HL-60 (cell line): ENCODE results near the gene NFAM1.

Experiments
- DNase-seq, 2 experiments: peaks; one replicate each; pipeline ENCODE4 v3.0.0-alpha.2; 2010 to 2020; ENCODE audit warnings: low read depth in 1 of 2, low spot score in 1 of 2
- H3K27ac ChIP-seq: fragments of 250-450 bp; sonication (Bioruptor Pico); replicated peaks from 2 replicates; pipeline ENCODE4 v1.5.1; 2020; ENCODE audit warnings: mild to moderate bottlenecking, moderate library complexity
- H3K27me3 ChIP-seq: fragments of 250-450 bp; sonication (Bioruptor Pico); 2 replicates; pipeline ENCODE4 v1.5.1; 2021; ENCODE audit warnings: mild to moderate bottlenecking, moderate library complexity; ENCODE audit not compliant: insufficient read depth, poor library complexity, severe bottlenecking
- H3K4me3 ChIP-seq: replicated peaks from 2 replicates; pipeline ENCODE4 v1.5.1; 2011; ENCODE audit warnings: mild to moderate bottlenecking, control low read depth, low read length; ENCODE audit not compliant: insufficient read depth
- CTCF ChIP-seq: IDR thresholded peaks from one replicate; pipeline ENCODE4 v1.5.1; 2011; ENCODE audit warnings: low read length, control low read depth, inconsistent platforms; ENCODE audit not compliant: insufficient read depth
- GABPA ChIP-seq: IDR thresholded peaks from 2 replicates; pipeline ENCODE4 v1.6.1; 2012; ENCODE audit warnings: low read depth
- POLR2AphosphoS5 ChIP-seq: IDR thresholded peaks from 2 replicates; pipeline ENCODE4 v1.6.1; 2012; ENCODE audit warnings: low read depth
- SPI1 ChIP-seq: IDR thresholded peaks from 2 replicates; pipeline ENCODE4 v1.6.1; 2012; ENCODE audit warnings: low read depth, mild to moderate bottlenecking, borderline replicate concordance
- TF ChIP-seq, protein P1 (sequence below): IDR thresholded peaks from 2 replicates; pipeline ENCODE4 v1.6.1; 2012; ENCODE audit warnings: low read depth; ENCODE audit not compliant: insufficient replicate concordance

Gene NFAM1

GRCh38 chr22:42399315-42400271 lies 32.6 kb downstream of the NFAM1 start:
- no peak for TF ChIP-seq SPI1
- no peak for TF ChIP-seq GABPA
- TF ChIP-seq CTCF = no peak
- TF ChIP-seq, protein P1, sequence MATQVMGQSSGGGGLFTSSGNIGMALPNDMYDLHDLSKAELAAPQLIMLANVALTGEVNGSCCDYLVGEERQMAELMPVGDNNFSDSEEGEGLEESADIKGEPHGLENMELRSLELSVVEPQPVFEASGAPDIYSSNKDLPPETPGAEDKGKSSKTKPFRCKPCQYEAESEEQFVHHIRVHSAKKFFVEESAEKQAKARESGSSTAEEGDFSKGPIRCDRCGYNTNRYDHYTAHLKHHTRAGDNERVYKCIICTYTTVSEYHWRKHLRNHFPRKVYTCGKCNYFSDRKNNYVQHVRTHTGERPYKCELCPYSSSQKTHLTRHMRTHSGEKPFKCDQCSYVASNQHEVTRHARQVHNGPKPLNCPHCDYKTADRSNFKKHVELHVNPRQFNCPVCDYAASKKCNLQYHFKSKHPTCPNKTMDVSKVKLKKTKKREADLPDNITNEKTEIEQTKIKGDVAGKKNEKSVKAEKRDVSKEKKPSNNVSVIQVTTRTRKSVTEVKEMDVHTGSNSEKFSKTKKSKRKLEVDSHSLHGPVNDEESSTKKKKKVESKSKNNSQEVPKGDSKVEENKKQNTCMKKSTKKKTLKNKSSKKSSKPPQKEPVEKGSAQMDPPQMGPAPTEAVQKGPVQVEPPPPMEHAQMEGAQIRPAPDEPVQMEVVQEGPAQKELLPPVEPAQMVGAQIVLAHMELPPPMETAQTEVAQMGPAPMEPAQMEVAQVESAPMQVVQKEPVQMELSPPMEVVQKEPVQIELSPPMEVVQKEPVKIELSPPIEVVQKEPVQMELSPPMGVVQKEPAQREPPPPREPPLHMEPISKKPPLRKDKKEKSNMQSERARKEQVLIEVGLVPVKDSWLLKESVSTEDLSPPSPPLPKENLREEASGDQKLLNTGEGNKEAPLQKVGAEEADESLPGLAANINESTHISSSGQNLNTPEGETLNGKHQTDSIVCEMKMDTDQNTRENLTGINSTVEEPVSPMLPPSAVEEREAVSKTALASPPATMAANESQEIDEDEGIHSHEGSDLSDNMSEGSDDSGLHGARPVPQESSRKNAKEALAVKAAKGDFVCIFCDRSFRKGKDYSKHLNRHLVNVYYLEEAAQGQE = no peak
- TF ChIP-seq POLR2AphosphoS5 = no peak

GRCh38 chr22:42397332-42398249 lies 34.6 kb downstream of the NFAM1 start:
- peak in 1 of 2 experiments; percentile 83 for DNase-seq
- H3K27ac ChIP-seq = peak overlapping the region; percentile 0; the same call in 1 of the 2 replicates
- H3K4me3 ChIP-seq = no peak overlapping the region
- TF ChIP-seq CTCF (no peak), POLR2AphosphoS5 (peak; percentile 99), SPI1 (peak; percentile 100), GABPA (peak; percentile 72)
- no peaks in the 10 kb centered on the region for H3K27me3 ChIP-seq

More at GRCh38 chr22:42399315-42400271, 32.6 kb downstream of the NFAM1 start:
- peak in 1 of 2 experiments; percentile 37 for DNase-seq
- H3K27ac ChIP-seq = no peak overlapping the region
- H3K4me3 ChIP-seq = no peak overlapping the region
- H3K27me3 ChIP-seq = no peaks in the 10 kb centered on the region

DNA sequence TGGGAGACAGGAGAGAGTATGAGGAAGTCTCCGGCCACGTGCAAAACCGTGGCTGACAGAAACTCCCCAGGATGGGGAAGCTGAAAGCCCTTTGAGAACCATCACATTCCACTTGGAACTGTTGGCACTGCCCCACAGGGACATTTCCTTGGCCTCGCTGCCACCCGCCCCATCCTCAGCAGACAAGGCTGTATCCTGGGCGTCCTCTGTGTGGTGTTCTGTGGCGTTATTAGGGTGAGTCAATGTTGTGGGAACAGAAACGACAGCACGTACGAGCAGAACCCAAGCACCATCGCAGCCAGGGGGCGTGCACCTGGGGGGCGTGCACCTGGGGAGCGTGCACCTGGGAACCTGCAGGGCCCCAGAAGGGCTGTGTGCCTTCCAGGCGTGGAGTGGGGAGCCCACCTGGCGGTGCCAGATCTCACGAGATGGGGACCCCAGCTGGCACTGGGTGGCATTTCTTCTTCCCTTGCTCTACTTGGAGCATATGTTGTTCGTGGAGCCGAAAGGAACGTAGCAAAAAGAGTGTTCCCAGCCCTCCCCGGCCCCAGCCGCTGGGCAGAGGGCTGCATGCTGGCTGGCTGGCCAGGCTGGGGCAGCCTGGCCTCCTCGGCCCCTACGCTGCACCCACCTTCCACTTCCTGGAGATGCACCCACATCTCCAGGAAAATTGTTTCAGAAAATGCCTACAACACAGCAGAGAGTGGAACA lies 35.4 kb downstream of the NFAM1 start:
- no peak overlapping the region for H3K4me3 ChIP-seq
- TF ChIP-seq GABPA = no peak
- TF ChIP-seq SPI1 = peak; percentile 48; the same call in 1 of the 2 replicates
- TF ChIP-seq POLR2AphosphoS5 = no peak
- peak in 1 of 2 experiments; percentile 14 for DNase-seq
- no peak overlapping the region for H3K27ac ChIP-seq
- no peaks in the 10 kb centered on the region for H3K27me3 ChIP-seq

DNA sequence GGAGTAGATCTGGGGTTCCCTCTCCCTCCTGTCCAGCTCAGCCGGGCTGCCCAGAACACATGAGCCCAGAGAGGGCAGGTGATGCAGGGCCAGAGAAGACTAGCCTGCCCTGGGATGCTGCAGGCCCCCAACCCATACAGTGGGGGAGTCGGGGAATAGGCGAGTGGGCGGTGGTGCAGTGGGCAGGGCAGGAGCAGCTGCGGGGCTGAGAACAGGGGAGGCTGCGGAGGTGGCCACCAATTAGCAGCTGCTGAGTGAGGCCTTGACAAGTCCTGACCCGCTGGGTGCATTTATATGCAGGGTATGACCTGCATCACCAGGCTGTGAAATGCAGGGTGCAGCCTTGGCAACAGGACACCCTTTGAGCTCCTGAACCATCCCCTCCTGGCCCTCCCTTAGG lies 43.1 kb downstream of the NFAM1 start:
- no peak overlapping the region for H3K27ac ChIP-seq
- no peak for TF ChIP-seq CTCF
- TF ChIP-seq POLR2AphosphoS5 = no peak
- TF ChIP-seq SPI1 = no peak
- TF ChIP-seq, protein P1 = no peak
- no peak for TF ChIP-seq GABPA
- H3K27me3 ChIP-seq = no peaks in the 10 kb centered on the region
- no peak overlapping the region for H3K4me3 ChIP-seq
- no peak for DNase-seq
